GM12892 (cell line): ENCODE measurements around the gene JHY.

Experiments used
- POLR2A ChIP-seq: IDR thresholded peaks from 2 replicates; pipeline ENCODE4 v1.6.1; 2011; ENCODE audit warnings: low read depth, low read length, control low read depth
- POLR2AphosphoS5 ChIP-seq: IDR thresholded peaks from 2 replicates; pipeline ENCODE4 v1.6.1; 2011; ENCODE audit warnings: low read depth, low read length, control low read depth

GRCh38 chr11:122979103-122979814, 96.7 kb downstream of the JHY start:
- TF ChIP-seq POLR2AphosphoS5, result no peak
- no peak for TF ChIP-seq POLR2A
